Activated naive CD4-positive, alpha-beta T cell treated with anti-CD3 and anti-CD28 coated beads, Interleukin-2, amount 50 U/mL, for 72 hours (primary cell): ENCODE results near the gene CCDC124. TPM values are rescaled to one million over a fixed set of nuclear protein-coding genes. Genes with fewer than 3 reads are reported as not detected.

Experiments used
- ATAC-seq, 2 donors: fragments of 150-1000 bp; cut with Tn5 transposase; 2 replicates each; pipeline ENCODE4 v1.10.0; 2021; ENCODE audit warnings: mild to moderate bottlenecking in 2 of 2, moderate library complexity in 2 of 2
- DNase-seq, 2 donors: peaks; one replicate each; pipeline ENCODE4 v3.0.0; 2021 to 2022; ENCODE audit warnings: low spot score in 2 of 2
- H3K27ac Mint-ChIP-seq, 2 donors: one replicate each; pipeline ENCODE4 v1.8.0; 2022; ENCODE audit warnings: mild to moderate bottlenecking in 2 of 2, mixed read lengths in 2 of 2
- H3K36me3 Mint-ChIP-seq, 2 donors: one replicate each; pipeline ENCODE4 v1.8.0; 2022; ENCODE audit warnings: mixed read lengths in 2 of 2
- H3K9me3 Mint-ChIP-seq, 2 donors: one replicate each; pipeline ENCODE4 v1.8.0; 2022; ENCODE audit warnings: mixed read lengths in 2 of 2
- total RNA-seq, 2 donors: library from RNA; stranded (reverse); gene quantifications; one replicate each; pipeline ENCODE4 v1.2.3, GENCODE V29; 2022

The CCDC124 gene
- total RNA-seq, 2 donors from 2014 or later = 66.4 to 80.8 TPM

DNA sequence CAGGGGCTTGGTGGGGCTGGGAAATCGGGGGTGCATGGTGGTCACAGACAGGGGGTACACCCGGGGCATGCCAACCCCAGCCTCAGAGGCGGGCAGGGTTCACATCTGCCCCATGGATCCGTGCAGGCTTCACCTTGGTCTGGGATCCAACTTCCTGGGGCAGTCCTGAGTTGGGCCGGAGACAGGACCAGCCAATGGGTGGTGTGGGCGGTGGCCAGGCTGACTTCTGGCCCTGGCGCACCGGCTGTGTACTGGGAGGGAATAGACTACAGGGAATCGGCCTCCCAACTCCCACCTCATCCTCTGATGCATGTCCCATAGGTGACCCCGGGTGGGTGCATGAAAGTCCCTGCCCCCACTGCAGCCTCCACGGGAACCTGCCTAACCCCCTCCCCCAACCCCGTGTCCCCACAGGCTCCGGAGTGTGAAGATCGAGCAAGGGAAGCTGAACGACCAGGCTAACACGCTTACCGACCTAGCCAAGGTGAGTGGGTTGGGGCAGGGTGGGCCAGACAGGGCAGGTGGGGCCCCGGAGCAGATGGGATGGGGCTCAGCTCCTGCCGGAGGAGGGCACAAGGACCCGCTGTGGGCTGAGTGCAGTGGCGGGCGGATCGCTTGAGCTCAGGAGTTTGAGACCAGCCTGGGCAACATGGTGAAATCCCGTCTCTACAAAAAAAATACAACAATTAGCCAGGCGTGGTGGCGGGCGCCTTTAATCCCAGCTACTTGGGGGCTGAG is 60.4 kb downstream of the CCDC124 start:
- H3K36me3 Mint-ChIP-seq = no peaks in the 10 kb centered on the region
- H3K9me3 Mint-ChIP-seq = no peaks in the 10 kb centered on the region
- no peak overlapping the region for H3K27ac Mint-ChIP-seq
- no peak for ATAC-seq
- no peak for DNase-seq

Other genes with a start within 250 kb of the CCDC124 start
- under 1 TPM; 0.04 to 0.20 TPM for gene UNC13A, start 244.7 kb upstream of the CCDC124 start, total RNA-seq
- 10 to 100 TPM; 57.8 to 65.8 TPM for gene MAP1S, start 213.5 kb upstream of the CCDC124 start, total RNA-seq
- gene FCHO1, start 181.5 kb upstream of the CCDC124 start, total RNA-seq = 10 to 100 TPM; 62.0 to 81.4 TPM
- under 1 TPM; 0.30 to 0.41 TPM for gene B3GNT3, start 137.9 kb upstream of the CCDC124 start, total RNA-seq
- gene INSL3, start 111.5 kb upstream of the CCDC124 start, total RNA-seq = 10 to 100 TPM in 1 of 2 donors, 1 to 10 TPM in 1; 6.3 to 10.5 TPM
- gene JAK3, start 85.0 kb upstream of the CCDC124 start, total RNA-seq = 100 to 1,000 TPM; 204 to 237 TPM
- 1,000 to 10,000 TPM; 3,079 to 3,707 TPM for gene RPL18A, start 73.1 kb upstream of the CCDC124 start, total RNA-seq
- 1 to 10 TPM; 1.5 to 2.0 TPM for gene SLC5A5, start 61.1 kb upstream of the CCDC124 start, total RNA-seq
- under 1 TPM; 0.19 to 0.36 TPM for gene KCNN1, start 34.1 kb downstream of the CCDC124 start, total RNA-seq
- 10 to 100 TPM; 26.7 to 59.3 TPM for gene ARRDC2, start 75.2 kb downstream of the CCDC124 start, total RNA-seq
- gene IL12RB1, start 153.9 kb downstream of the CCDC124 start, total RNA-seq = 10 to 100 TPM; 14.6 to 25.0 TPM
- 10 to 100 TPM; 19.5 to 54.6 TPM for gene MAST3, start 164.8 kb downstream of the CCDC124 start, total RNA-seq
- 10 to 100 TPM; 13.6 to 18.3 TPM for gene PIK3R2, start 220.1 kb downstream of the CCDC124 start, total RNA-seq
- 10 to 100 TPM; 28.0 to 65.3 TPM for gene IFI30, start 240.8 kb downstream of the CCDC124 start, total RNA-seq